GM12875 (cell line): ENCODE data around the gene UBASH3B.

Experiments
- H3K4me3 ChIP-seq: one replicate; pipeline ENCODE4 v1.5.1; 2011; ENCODE audit warnings: low read depth, low read length, control low read depth
- TF ChIP-seq, protein P1 (sequence below): IDR thresholded peaks from 2 replicates; pipeline ENCODE4 v1.5.1; 2011; ENCODE audit warnings: low read depth, mild to moderate bottlenecking, control low read depth, inconsistent platforms, low read length, moderate library complexity, borderline replicate concordance; ENCODE audit not compliant: insufficient read depth

UBASH3B gene

DNA sequence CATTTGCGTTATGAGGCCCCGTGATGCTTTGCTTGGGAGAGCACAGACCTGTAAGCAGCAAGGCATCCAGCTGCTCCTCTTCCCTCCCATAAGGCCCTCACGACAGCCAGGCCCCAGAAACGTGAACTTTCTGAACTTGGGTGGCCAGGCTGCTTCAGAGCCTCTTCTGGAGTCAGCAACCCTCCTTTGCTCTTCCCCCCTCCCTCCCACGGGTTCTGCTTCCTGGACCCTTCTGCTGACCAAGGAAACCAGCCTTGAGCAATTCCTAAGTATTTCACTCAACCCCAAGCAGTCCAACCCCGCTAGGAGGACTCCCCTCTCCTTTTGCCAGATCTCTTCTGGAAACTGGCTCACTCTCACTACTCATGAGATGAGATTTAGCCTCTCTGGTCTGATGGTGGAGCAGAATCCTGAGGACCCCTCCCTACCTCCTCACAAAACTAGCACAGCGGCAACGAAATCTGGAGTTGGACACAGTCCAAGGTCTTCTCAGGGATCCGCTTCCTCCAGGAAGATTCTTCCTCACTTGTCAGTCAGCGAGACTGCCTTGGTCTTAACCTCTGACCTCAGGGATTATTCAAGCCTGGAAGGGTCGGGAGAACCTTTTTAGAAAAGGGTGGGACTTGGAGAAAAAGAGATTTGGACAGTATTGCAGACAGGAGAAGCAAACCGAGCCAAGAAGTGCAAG, 86.2 kb downstream of the UBASH3B start:
- H3K4me3 ChIP-seq, result no peak overlapping the region
- TF ChIP-seq, protein P1, sequence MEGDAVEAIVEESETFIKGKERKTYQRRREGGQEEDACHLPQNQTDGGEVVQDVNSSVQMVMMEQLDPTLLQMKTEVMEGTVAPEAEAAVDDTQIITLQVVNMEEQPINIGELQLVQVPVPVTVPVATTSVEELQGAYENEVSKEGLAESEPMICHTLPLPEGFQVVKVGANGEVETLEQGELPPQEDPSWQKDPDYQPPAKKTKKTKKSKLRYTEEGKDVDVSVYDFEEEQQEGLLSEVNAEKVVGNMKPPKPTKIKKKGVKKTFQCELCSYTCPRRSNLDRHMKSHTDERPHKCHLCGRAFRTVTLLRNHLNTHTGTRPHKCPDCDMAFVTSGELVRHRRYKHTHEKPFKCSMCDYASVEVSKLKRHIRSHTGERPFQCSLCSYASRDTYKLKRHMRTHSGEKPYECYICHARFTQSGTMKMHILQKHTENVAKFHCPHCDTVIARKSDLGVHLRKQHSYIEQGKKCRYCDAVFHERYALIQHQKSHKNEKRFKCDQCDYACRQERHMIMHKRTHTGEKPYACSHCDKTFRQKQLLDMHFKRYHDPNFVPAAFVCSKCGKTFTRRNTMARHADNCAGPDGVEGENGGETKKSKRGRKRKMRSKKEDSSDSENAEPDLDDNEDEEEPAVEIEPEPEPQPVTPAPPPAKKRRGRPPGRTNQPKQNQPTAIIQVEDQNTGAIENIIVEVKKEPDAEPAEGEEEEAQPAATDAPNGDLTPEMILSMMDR, result no peak

DNA sequence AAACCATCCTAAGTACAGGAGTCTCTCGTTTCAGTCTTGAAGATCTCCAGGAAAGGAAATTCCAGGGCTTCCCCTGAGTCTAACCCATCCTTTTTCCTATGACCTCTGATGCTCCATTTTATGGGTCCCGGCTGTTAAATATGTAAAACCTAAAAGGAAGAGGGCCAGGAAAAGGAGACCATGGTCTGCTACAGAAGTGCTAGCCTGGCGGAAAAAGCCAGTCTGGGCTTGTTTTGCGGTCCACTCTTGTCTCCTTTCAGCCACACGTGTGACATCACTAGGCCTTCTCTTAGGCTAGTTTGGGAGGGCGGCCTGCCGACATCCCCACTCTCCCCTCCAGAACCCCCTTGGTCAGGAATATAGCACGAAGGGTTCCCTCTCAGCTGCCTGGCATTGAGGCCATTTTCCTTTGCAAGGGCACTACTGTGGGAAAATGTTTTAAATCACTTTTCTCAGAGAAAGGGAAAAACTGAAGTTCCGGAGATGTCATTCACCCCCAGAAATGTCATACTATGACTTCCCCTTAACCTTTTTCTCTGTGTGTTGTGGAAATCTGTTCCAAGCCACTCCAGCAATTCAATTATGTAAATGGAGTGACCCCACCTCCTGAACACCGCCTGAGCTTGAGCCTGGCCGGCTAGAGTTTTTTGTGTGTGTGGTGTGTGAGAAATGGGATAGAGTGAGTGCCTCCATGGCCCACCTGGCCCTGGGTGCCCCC, 86.9 kb downstream of the UBASH3B start:
- H3K4me3 ChIP-seq, result no peak overlapping the region
- TF ChIP-seq, protein P1, result no peak

GRCh38 chr11:122743097-122743741, 87.7 kb downstream of the UBASH3B start:
- TF ChIP-seq, protein P1, result no peak
- H3K4me3 ChIP-seq, result no peak overlapping the region

DNA sequence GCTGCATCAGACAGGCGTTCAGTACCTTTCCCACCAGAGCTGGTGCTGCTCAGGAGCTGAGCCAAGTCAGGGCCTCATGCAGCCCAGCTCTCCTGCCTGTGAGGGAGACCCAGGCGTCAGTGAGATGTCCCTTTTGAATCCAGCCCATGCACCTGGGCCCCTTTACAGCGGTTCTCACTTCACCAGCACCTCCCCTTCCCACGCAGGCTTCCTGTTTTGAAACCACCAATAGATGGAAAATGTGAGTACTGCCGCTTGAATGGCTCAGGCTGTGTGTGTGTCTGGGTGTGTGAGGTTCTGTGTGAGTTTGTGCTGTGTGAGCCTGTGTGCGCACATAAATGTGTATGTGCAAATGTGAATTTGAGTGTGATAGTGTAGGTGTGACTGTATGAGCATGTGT, 88.4 kb downstream of the UBASH3B start:
- H3K4me3 ChIP-seq, result no peak overlapping the region
- TF ChIP-seq, protein P1, result no peak

DNA sequence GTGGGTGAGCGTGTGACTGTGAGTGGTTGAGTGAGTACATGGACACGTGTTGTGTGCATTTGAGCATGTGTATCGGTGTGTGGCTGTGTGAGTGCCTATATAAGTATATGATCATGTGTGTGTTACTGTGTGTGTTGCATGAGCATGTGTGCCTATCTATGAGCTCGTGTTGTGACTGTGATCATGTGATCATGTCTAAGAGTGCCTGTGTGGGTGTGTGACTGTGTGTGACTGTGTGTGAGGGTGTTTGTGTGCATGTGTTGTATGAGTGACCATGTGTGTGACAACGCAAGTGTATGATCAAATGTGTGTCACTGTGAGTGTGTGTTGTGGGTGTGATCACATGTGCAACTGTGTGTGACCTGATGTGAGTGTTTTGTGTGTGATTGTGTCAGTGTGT, 88.8 kb downstream of the UBASH3B start:
- TF ChIP-seq, protein P1, result no peak
- H3K4me3 ChIP-seq, result no peak overlapping the region

GRCh38 chr11:122745111-122745510, 89.6 kb downstream of the UBASH3B start:
- H3K4me3 ChIP-seq, result no peak overlapping the region
- TF ChIP-seq, protein P1, result no peak
